Thymus (tissue), 11 donors: ENCODE measurements around the gene MAGI1. TPM values are rescaled to one million over a fixed set of nuclear protein-coding genes. Genes with fewer than 3 reads are reported as not detected.
"Not testable (repeated sequence)": the region's sequence is repeated elsewhere in the genome, so short reads cannot be mapped to it uniquely, and the experiment has no call there.

Experiments used
- DNase-seq, 9 donors: peaks; one replicate each; pipeline ENCODE4 v3.0.0-alpha.2; 2013; ENCODE audit warnings: low spot score in 9 of 9, low read depth in 6 of 9, missing footprints in 1 of 9
- H3K27ac ChIP-seq, 2 donors: one replicate each; pipeline ENCODE4 v1.5.1; 2013; ENCODE audit warnings: control low read depth in 1 of 2, low read depth in 1 of 2, low read length in 1 of 2, mild to moderate bottlenecking in 1 of 2, moderate library complexity in 1 of 2
- H3K27me3 ChIP-seq, 2 donors: one replicate each; pipeline ENCODE4 v1.5.1; 2013; ENCODE audit warnings: low read length in 1 of 2; ENCODE audit not compliant: control insufficient read depth in 2 of 2, insufficient read depth in 1 of 2
- H3K36me3 ChIP-seq, 2 donors: one replicate each; pipeline ENCODE4 v1.5.1; 2013; ENCODE audit warnings: low read length in 1 of 2, mild to moderate bottlenecking in 1 of 2, moderate library complexity in 1 of 2; ENCODE audit not compliant: control insufficient read depth in 2 of 2, insufficient read depth in 2 of 2
- H3K4me1 ChIP-seq, 2 donors: one replicate each; pipeline ENCODE4 v1.5.1; 2013; ENCODE audit warnings: low read length in 2 of 2; ENCODE audit not compliant: control insufficient read depth in 2 of 2, insufficient read depth in 2 of 2
- H3K4me3 ChIP-seq, 2 donors: one replicate each; pipeline ENCODE4 v1.5.1; 2013; ENCODE audit warnings: low read length in 2 of 2, control low read depth in 1 of 2, mild to moderate bottlenecking in 1 of 2
- H3K9me3 ChIP-seq, 2 donors: one replicate each; pipeline ENCODE4 v1.5.1; 2013; ENCODE audit warnings: low read length in 1 of 2, mild to moderate bottlenecking in 1 of 2; ENCODE audit not compliant: control insufficient read depth in 2 of 2, insufficient read depth in 1 of 2
- WGBS: extraction: QIAGEN DNeasy Blood & Tissue Kit; methylation state at CpG from one replicate; pipeline ENCODE4 v1.1.7; 2013; 5-methylcytosine and 5-hydroxymethylcytosine counted together
- polyA plus RNA-seq: library from polyadenylated mRNA; stranded (reverse); fragments of 200-250 nt; gene quantifications from one replicate; pipeline ENCODE4 v1.2.3, GENCODE V29; 2013
- total RNA-seq: library from RNA; stranded (reverse); fragments of 120-200 nt; gene quantifications from one replicate; pipeline ENCODE4 v1.2.4, GENCODE V29; 2013
- donor health status: healthy.

Gene MAGI1
- total and polyA plus RNA-seq, 2 donors: 5.1 to 6.1 TPM

DNA sequence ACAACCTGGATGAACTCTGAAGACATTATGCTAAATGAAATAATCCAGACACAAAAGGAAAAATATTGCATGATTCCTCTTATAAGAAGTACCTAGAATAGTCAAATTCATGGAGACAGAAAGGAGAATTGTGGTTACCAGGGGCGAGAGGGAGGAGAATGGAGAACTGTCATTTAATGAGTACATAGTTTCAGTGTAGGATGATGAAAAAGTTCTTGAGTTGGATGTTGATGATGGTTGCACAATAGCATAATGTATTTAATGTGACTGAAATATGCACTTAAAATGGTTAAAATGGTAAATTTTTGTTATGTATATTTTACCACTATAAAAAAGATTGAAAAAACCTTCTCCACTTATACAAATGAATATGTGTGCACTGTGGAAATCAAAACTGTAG lies 469.6 kb downstream of the MAGI1 start:
- Histone ChIP-seq H3K27me3 (no peaks in the 10 kb centered on the region), H3K4me3 (no peak overlapping the region), H3K4me1 (no peaks in the 10 kb centered on the region), H3K27ac (no peak overlapping the region), H3K36me3 (no peaks in the 10 kb centered on the region), H3K9me3 (no peaks in the 10 kb centered on the region)
- WGBS: 91% methylated on average over 1 of the region's 1 CpG
- no peak for DNase-seq

DNA sequence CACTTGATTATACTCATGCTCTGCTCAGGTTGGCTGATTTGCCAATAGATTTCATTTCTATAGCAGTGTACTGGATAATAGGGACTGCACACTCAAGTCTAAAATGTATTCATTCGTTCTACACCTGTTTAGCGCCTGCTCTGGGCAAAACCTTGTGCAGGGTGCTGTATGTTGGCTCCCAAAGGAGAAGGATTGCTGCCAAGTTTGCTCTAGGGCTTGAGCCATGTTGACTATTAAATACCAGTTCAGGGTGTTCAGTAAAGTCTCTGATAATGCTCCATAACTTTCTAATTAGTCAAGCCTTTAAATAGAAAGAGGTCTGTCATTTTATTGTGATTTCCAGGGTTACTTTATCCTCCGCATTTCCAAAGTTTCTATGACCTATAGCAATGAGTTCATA lies 470.2 kb downstream of the MAGI1 start:
- H3K4me3 ChIP-seq: no peak overlapping the region
- H3K27me3 ChIP-seq: no peaks in the 10 kb centered on the region
- H3K36me3 ChIP-seq: no peaks in the 10 kb centered on the region
- no peaks in the 10 kb centered on the region for H3K9me3 ChIP-seq
- WGBS: 91% methylated on average over 3 of the region's 3 CpGs
- H3K27ac ChIP-seq: no peak overlapping the region
- DNase-seq: no peak
- no peaks in the 10 kb centered on the region for H3K4me1 ChIP-seq

DNA sequence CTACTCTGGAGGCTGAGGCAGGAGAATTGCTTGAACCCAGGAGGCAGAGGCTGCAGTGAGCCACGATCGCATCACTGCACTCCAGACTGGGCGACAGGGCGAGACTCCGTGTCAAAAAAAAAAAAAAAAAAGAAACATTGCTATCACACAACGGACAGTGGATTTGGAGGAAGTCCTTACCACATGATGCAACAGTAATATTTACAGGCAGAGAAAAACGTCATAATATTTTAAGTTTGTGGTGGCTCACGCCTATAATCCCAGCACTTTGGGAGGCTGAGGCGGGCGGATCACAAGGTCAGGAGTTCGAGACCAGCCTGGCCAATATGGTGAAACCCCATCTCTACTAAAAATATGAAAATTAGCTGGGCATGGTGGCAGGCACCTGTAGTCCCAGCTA lies 473.0 kb downstream of the MAGI1 start:
- not testable (repeated sequence) for H3K4me1 ChIP-seq, H3K4me3 ChIP-seq, H3K9me3 ChIP-seq, H3K36me3 ChIP-seq, H3K27me3 ChIP-seq, DNase-seq, H3K27ac ChIP-seq
- WGBS: 93% methylated on average over 11 of the region's 11 CpGs

DNA sequence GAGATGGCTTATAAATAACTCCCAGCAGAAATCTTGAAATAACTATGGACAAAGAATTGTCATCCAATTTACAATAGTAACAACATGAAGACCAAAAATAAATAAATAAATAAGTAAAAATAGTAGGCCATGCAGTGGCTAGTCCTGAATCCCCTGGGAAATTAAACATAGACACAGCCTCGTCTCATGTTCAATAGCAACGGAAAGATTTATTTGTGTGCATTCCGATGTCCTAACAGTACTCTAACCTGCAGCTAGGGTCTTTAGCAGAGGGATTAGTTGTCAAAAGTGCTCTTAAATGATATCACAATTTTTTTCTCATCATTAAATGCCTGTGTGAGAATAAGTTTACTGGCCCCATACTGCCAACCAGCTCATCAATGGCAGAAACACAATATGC lies 474.2 kb downstream of the MAGI1 start:
- no peak overlapping the region for H3K27ac ChIP-seq
- no peaks in the 10 kb centered on the region for H3K27me3 ChIP-seq
- WGBS: 97% methylated on average over 3 of the region's 3 CpGs
- no peak overlapping the region for H3K4me3 ChIP-seq
- H3K4me1 ChIP-seq: no peaks in the 10 kb centered on the region
- no peaks in the 10 kb centered on the region for H3K36me3 ChIP-seq
- H3K9me3 ChIP-seq: no peaks in the 10 kb centered on the region
- no peak for DNase-seq

DNA sequence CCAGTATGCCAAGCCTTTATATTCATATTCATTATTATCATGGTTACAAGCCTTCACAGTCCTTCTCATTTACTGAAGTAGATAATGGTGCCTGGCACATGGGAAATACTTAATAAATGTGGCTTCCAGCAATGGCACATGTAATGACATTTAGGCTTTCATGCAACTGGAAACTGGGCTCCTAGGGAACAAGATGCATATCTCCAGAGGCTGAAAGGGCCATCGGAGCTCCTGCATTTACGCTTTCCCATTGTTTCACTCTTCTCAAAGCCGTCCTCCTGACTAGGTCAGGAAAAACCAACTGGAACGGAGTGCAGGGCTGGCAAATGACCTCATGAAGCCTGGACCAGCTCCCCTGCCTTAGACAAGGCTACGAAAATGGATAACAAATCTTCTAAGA lies 474.9 kb downstream of the MAGI1 start:
- DNase-seq: no peak

DNA sequence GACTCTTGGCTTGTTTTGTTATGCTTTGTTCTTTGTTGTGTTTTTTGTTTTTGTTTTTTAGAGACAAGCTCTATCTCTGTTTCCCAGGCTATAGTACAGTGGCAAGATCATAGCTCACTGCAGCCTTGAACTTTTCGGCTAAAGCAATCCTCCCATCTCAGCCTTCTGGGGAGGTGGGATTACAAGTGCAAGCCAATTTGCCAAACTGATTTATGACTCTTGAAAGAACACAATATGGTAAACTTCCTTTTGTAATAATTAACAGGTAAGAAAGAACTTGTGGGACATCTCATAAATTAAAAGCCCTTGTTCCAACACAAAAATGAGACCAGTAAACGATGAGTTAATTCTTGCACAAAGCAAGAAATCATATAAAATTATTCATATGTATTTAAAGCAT lies 476.3 kb downstream of the MAGI1 start:
- H3K9me3 ChIP-seq: no peaks in the 10 kb centered on the region
- no peaks in the 10 kb centered on the region for H3K4me1 ChIP-seq
- no peaks in the 10 kb centered on the region for H3K36me3 ChIP-seq
- WGBS: 91% methylated on average over 2 of the region's 2 CpGs
- no peak overlapping the region for H3K4me3 ChIP-seq
- no peaks in the 10 kb centered on the region for H3K27me3 ChIP-seq
- no peak overlapping the region for H3K27ac ChIP-seq
- DNase-seq: no peak

More for the DNA sequence above, 474.9 kb downstream of the MAGI1 start:
- Histone ChIP-seq H3K4me3 (no peak overlapping the region), H3K27me3 (no peaks in the 10 kb centered on the region), H3K4me1 (no peaks in the 10 kb centered on the region), H3K36me3 (no peaks in the 10 kb centered on the region), H3K27ac (no peak overlapping the region), H3K9me3 (no peaks in the 10 kb centered on the region)
- WGBS: 90% methylated on average over 5 of the region's 5 CpGs

DNA sequence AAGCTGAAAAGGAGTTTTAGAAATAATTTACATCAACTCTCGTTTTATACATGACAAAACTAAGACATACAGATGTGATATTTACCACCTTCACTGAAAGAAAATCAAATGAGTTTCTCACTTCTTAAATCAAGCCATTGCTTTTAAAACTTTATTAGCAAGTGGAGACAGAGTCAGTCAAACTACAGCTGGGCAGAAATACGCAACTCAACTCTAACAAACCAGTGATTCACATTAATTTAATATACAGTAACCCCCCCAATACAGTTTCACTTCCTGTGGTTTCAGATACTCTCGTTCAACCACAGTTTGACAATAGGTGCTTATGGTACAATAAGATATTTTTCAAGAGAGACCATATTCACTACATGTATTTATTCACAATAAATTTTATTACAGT lies 477.1 kb downstream of the MAGI1 start:
- no peaks in the 10 kb centered on the region for H3K36me3 ChIP-seq

DNA sequence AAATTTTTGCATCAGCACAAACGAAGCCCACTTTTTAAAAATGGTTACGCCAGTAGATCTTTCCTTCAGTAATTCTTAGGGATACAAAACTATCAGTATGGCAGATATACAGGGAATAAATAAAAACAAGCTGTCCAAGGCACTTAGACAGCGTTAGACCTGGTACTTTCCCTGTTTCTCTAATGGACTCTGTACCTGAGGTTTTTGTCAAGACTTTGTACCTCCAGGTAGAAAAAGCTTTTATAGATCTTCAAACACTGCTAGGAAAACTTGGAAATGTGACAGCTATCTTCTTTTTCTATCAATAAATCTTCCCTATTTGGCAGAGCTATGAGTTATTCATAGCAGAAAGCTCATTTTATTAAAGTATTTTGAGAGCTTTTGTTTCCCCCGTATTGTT lies 477.8 kb downstream of the MAGI1 start:
- 93% methylated on average over 4 of the region's 4 CpGs for WGBS
- no peak for DNase-seq
- Histone ChIP-seq H3K36me3 (no peaks in the 10 kb centered on the region), H3K4me1 (no peaks in the 10 kb centered on the region), H3K4me3 (no peak overlapping the region), H3K27me3 (no peaks in the 10 kb centered on the region), H3K9me3 (no peaks in the 10 kb centered on the region), H3K27ac (no peak overlapping the region)

More for the DNA sequence above, 477.1 kb downstream of the MAGI1 start:
- 72% methylated on average over 3 of the region's 3 CpGs for WGBS
- H3K4me1 ChIP-seq: no peaks in the 10 kb centered on the region
- no peaks in the 10 kb centered on the region for H3K27me3 ChIP-seq
- no peak overlapping the region for H3K4me3 ChIP-seq
- no peak overlapping the region for H3K27ac ChIP-seq
- DNase-seq: no peak
- H3K9me3 ChIP-seq: no peaks in the 10 kb centered on the region

DNA sequence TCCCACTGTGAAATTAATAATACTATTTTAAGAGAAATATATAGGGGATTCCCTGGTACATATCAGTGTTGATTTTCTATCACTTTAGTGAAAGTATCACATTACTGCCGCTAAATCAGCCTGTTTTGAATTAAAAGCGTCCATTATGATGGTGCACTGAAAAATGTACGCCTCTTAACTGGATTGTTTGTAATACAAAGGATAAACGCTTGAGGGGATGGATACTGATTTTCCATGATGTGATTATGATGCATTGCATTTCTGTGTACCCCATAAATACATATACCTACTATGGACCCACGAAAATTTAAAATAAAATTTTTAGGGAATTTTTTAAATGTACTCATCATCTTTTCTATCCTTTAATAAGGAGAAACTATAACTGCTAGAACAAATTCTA lies 478.6 kb downstream of the MAGI1 start:
- H3K36me3 ChIP-seq: no peaks in the 10 kb centered on the region
- no peaks in the 10 kb centered on the region for H3K27me3 ChIP-seq
- no peak overlapping the region for H3K4me3 ChIP-seq
- 88% methylated on average over 5 of the region's 5 CpGs for WGBS
- H3K4me1 ChIP-seq: no peaks in the 10 kb centered on the region
- H3K27ac ChIP-seq: no peak overlapping the region
- H3K9me3 ChIP-seq: no peaks in the 10 kb centered on the region
- DNase-seq: no peak

DNA sequence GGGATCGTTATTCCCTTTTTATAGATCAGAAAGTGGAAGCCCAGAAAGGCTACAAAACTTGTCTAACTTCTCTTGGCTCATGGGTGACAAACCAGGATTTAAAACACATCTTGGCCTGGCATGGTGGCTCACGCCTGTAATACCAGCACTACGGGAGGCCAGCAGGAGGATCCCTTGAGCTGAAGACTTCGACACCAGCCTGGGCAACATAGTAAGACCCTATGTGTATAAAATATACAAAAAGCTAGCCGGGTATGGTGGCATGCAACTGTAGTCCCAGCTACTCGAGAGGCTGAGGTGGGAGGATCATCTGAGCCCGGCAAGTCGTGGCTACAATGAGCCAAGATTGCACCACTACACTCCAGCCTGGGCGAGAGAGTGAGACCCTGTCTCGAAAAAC lies 479.1 kb downstream of the MAGI1 start:
- H3K27ac ChIP-seq: no peak overlapping the region
- H3K4me1 ChIP-seq: no peaks in the 10 kb centered on the region
- no peaks in the 10 kb centered on the region for H3K9me3 ChIP-seq
- H3K4me3 ChIP-seq: no peak overlapping the region
- H3K27me3 ChIP-seq: no peaks in the 10 kb centered on the region
- WGBS: 92% methylated on average over 10 of the region's 10 CpGs
- H3K36me3 ChIP-seq: no peaks in the 10 kb centered on the region
- DNase-seq: no peak
